Endometrial microvascular endothelial cells (primary cell): ENCODE results near the gene HYOU1. TPM values are rescaled to one million over a fixed set of nuclear protein-coding genes. Genes with fewer than 3 reads are reported as not detected.
"Not testable (repeated sequence)": the region's sequence is repeated elsewhere in the genome, so short reads cannot be mapped to it uniquely, and the experiment has no call there.

Experiments used
- in situ Hi-C: cut with HindIII; loops from 2 replicates; pipeline ENCODE4 v1.10.0; 2017; ENCODE audit warnings: low sequenced_read_pairs, low pct_unique_long_range_greater_than_20kb; ENCODE audit errors: inconsistent ontology term
- total RNA-seq: library from RNA; depleted of rRNA; stranded (reverse); fragments of >200 nt; gene quantifications from one replicate; pipeline ENCODE4 v1.2.3, GENCODE V29; 2015; ENCODE audit errors: inconsistent ontology term

Gene HYOU1
- total RNA-seq, 1 donor from 2014 or later = 138 TPM

DNA sequence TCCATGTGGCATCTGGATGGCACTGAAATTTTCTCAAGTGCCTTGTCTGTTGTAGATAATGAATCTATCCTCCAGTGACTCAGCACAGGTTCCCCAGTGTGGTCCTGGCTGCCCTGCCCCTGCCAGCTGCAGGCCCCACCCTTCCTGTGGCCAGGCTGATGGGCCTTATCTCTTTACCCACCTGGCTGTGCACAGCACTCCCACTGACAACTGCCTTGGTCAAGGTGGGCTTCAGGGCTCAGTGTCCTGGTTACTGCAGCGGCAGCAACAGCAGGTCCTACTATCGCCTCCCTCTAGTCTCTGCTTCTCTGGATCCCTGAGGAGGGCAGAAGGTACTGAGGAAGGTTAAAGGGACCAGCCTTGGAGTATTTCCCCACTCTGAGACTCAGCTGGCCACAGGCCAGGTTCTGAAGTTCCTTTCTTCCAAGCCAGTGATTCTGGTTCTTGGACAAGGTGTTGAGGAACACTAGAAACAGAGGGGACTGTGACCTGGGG lies 30.8 kb upstream of the HYOU1 start:
- in situ Hi-C loops = no loop called here

DNA sequence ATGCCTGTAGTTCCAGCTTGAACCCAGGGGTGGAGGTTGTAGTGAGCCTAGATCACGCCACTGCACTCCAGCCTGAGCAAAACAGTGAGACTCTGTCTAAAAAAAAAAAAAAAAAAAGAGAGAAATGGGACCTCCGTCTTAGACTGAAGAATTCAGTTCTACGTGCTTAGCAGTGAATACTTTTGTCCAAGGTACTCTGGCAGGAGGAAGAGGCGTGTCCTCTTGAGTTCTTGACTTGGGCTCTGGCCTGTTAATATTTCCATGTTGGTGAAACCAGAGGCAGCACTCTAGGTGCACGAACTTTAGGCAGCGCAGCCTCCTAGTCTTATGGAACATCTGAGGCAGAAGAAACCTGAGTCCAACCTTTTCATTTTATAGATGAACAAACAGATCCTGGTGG lies 30.1 kb upstream of the HYOU1 start:
- in situ Hi-C loops = no loop called here

DNA sequence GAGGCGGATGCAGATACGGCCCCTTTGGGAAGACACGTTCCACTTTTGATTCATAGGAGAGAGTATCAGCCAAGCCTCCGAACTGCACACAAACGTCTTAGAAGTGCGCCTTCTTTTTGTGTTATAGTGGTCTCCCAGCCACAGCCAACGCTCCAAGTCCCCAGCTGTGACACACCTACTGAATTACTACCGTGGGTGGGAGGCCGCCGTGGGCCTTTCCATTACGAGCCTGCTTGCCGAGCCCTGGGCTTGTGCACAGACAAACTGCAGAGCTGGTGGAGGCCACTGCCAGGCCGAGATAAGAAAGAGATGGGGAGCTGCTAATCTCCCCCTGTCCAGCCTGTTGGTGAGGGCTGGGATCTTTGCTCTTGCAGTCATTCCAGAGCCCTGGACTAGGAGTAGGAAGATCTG lies 28.4 kb upstream of the HYOU1 start:
- in situ Hi-C loops = no loop called here

DNA sequence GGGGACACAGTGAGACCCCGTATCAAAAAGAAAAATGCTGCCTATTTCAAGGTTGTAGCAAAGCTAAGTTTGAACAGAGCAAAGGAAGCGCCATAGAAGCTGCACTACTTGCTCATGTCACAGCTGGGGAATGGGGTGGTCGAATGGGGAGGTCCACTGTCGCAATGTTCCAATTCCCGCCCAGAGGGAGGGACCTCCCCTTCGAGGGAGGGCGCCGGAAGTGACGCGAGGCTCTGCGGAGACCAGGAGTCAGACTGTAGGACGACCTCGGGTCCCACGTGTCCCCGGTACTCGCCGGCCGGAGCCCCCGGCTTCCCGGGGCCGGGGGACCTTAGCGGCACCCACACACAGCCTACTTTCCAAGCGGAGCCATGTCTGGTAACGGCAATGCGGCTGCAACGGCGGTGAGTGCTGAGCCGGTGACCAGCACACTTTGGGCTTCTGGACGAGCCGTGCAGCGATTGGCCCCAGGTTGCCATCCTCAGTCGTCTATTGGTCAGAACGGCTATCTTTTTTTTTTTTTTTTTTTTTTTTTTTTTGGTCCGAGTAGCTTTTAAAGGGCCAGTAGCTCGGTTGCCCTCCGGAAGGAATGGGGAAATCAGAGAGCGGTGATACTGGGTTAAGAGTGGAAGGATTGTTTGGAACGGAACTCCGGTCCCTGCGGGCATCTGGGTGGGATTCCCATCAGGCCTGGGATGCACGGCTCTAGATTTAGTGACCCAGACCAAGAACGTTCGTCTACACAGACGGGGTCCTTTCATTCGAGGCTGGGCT lies 27.8 kb upstream of the HYOU1 start, which contains the start of gene HMBS:
Gene HMBS (plus strand): TSS at position 219 of the 774 bp plus-strand sequence. CDS start 153 bp downstream, at position 372.
- in situ Hi-C loops = no loop called here

DNA sequence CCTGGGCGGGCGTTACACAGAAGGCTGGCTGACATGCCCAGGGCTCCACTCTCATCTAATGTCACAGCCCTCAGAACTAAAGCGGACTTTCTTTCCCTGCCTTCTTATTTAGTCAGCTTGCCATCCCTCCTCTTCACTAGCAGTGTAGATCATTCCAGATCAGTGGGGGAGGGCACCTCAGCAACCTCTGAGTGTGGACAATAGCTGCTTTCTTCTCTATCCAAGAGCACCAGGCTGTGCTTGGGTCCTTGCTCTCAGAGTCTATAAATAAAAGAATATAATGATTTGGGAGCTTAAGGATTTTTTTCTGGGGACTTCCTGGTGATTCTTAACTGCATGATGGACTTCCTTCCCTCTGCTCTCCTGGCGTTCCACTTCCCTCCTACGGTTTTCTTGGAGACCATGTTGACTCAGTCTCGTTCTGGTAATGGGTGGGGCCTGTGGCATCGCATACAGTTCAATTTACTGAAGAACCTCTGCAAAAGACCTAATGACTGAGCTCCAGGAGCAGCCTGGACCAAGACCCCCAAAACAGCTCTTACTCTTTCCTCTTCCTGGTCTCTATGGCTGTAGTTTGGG lies 24.8 kb upstream of the HYOU1 start:
- in situ Hi-C loops = no loop called here

DNA sequence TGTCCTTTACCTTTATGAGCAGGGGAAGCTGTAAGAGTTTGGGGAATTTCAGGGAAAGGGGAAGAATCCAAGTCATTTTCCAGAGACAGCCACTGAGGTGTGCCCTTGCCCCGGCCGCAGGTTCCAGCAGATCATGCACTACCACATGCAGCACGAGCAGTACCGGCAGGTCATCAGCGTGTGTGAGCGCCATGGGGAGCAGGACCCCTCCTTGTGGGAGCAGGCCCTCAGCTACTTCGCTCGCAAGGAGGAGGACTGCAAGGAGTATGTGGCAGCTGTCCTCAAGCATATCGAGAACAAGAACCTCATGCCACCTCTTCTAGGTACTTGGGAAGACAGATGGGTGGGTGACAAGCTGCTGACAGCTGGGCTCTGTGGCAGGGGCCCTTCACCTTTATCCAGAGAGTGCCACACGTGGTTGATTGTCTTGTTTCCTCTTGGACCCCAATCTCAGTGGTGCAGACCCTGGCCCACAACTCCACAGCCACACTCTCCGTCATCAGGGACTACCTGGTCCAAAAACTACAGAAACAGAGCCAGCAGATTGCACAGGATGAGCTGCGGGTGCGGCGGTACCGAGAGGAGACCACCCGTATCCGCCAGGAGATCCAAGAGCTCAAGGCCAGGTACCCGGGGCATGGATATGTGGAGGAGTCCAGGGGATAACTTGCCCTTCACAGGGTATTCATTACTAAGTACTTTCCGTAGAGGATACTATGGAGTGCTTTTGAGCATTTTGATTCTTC lies 21.8 kb upstream of the HYOU1 start:
- in situ Hi-C loops = no loop called here

DNA sequence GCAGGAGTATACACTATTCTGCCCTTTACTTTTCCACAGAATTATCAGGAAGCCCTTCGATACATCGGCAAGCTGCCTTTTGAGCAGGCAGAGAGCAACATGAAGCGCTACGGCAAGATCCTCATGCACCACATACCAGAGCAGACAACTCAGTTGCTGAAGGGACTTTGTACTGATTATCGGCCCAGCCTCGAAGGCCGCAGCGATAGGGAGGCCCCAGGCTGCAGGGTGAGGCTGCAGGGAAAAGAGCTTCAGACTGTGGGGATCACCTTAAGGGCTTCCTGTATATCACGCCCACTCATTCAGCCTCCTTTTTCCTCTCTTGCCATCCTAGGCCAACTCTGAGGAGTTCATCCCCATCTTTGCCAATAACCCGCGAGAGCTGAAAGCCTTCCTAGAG lies 20.8 kb upstream of the HYOU1 start:
- in situ Hi-C loops = no loop called here

DNA sequence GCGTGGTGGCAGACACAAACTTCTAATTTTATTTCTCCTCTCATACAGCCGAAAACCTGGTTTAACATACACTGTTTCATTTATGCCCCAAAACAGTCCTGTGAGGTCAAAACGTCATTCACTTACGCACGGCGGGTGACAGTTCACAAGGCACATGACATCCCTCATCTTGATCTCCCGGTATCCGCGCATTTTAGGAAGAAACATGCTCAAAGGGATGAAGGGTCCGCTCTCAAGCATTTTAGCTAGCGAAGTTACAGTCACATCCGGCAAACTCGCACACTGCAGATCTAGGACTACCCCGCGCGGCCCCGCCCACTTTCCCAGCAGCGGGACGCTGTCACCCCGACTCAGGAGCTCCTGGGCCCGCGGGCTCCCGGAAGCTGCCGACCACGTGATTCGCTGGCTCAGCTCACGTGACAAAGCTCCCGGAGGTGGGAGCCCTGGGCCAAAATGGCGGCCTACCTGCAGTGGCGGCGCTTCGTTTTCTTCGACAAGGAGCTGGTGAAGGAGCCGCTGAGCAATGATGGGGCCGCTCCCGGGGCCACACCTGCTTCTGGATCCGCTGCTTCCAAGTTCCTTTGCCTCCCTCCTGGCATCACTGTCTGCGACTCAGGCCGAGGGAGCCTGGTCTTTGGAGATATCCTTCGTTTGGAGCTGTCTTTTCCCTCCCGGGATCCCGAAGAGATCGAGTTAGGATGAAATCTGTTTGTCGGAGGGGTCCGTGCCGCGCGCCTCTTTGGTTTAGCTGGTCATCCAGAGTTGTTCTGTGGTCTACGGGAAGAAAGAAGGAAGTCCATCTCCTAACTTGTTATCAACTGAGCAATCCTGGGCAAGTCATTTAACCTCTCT lies 10.6 kb upstream of the HYOU1 start, which contains the start of gene VPS11:
Gene VPS11 (plus strand): TSS at position 448 of the 852 bp plus-strand sequence. CDS start 6 bp downstream, at position 454.
- in situ Hi-C loops = no loop called here

DNA sequence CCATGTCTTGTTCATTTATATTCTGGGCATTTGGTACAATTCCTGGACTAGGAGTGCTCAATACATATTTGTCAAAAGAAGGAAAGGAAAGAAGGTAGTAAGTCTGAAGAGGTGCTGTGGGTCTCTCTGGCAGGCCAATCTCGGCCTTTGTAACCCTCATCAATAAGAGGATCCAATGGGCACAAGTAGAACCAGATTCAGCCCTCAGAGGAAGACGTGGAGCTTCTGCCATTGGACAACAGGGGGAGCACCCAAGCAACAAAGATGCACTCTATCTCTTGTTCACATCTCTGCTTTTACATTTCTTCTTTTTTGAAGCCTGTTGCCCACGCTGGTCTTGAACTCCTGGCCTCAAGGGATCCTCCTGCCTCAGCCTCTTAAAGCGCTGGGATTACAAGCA lies 8.4 kb upstream of the HYOU1 start:
- in situ Hi-C loops = no loop called here

DNA sequence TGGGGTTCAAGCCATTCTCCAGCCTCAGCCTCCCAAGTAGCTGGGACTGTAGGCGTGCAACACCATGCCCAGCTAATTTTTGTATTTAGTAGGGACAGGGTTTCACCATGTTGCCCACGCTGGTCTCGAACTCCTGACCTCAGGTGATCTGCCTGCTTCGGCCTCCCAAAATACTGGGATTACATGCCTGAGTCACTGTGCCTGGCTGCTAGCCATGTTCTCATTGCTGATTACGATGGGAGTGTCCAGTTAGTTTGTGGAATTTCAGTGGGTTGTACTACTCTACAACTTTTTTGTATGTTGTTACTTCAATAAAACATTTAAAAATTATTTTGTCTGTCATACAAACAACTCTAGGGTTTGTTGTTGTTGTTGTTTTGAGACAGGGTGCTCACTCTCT lies 5.8 kb upstream of the HYOU1 start:
- in situ Hi-C loops = no loop called here

DNA sequence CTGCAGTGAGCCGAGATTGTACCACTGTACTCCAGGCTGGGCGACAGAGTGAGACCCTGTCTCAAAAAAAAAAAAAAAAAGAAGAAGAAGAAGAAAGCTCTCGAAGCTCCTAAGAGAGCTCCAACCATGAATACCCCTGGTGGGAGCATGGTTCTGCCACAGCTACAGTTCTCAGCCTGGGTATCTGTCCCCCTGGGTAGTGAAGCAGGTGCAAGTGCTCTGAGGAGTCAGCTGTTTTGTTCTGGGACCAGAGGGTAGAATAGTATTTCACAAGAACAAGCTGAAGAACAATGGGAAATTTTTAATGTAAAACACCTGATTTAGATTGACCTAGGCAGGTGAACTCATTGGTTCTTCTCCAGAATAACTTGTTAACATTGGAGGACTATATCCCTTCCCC lies 4.3 kb upstream of the HYOU1 start:
- in situ Hi-C loops = no loop called here

DNA sequence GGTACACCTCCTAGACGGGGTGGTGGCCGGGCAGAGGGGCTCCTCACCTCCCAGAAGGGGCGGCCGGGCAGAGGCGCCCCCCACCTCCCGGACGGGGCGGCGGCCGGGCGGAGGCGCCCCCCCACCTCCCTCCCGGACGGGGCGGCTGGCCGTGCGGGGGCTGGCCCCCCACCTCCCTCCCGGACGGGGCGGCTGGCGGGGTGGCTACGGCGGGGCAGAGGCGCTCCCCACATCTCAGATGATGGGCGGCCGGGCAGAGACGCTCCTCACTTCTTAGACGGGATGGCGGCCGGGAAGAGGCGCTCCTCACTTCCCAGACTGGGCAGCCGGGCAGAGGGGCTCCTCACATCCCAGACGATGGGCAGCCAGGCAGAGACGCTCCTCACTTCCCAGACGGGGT lies 2.1 kb upstream of the HYOU1 start:
- in situ Hi-C loops = not testable (repeated sequence)

DNA sequence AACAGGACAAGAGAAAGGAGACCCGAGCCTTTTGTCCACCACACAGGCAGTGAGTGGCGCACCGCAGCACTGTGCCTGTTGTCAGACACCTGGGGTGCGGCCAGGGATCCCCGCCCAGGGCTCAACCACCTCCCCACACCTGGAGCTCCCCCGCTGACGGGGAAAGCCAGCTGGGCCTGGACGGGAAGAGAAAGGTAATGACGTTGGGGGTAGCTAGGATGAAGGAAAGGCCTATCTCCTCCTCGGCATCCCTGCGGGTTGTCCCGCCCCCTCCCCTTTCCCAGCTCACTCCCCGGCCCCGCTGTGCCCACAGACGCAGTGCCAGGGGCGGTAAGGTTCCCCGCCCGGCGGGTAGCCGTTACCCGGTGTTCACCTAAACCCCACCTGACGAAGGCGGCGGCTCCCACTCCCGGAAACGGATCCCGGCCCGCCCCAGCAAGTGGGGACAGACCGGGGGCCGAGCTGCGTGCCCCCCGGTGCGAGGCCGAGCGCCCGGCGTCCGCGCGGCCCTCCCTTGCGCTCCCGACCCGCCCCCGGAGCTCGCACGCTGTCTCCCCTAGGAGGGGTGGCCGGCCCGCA lies 495 bp downstream of the HYOU1 start:
- in situ Hi-C loops = no loop called here

DNA sequence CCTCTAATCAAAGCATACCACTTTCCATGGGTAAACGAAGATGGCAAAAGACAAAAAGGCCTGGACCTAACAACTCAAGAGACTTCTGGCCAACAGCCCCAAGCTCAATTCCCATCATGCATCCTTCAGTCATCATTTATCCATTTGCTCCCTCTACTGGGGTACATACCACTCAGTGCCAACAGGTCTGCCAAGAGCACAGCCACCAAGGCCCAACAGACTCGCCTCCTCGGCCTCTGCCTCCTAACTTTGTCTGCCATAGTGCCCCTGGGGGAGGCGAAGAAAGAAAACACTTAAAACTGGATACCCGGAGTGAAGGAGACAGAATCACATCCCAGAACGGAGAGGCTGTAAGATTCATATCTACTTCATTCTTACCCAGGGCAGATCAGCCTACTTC lies 1.1 kb downstream of the HYOU1 start:
- in situ Hi-C loops = no loop called here

DNA sequence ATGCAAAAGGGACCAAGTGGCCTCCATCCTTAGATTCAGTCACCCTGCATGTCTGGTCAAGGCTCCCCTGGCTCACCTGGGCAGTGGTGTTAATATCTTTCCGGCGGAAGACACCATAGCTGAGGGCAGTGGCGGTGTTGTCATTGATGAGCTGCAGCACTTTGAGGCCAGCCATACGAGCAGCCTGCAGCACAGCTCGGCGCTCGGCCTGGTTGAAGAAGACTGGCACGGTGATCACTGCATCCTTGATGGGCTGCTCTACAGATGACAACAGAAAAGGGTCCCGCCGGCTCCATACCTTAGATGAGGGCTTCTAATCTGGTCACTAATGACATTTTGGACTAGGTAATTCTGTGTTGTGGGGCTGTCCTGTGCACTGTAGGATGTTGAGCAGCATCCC lies 2.6 kb downstream of the HYOU1 start:
- in situ Hi-C loops = no loop called here

DNA sequence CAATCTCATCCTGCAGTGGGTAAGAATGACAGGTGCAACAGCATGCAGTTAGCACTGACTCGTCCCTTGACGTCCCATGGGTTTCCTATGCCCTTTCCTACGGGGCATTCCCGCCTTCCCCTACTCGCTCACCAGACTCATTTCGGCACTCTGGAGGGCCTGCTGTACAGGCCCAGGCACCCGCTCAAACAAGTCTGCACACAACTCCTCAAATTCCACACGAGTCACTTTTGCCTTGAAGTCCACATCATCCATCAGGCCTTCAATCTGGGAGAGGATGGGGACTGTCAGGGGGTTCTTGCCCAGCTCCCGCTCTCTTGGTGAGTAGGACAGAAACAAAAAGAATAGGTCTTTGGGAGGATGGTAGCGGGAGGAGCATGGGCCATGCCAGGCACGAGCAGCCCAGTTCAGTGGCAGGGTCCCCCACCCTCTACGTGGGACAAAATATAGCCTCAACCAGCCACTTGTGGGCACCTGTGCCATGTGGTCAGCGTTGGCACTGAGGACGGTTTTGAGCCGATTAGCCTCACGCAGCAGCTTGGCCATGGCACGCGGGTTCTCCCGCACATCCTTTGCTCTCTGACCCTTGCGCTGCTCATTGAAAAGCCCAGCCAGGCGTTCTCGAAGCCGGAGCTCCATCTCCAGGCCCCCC lies 4.7 kb downstream of the HYOU1 start:
- in situ Hi-C loops = no loop called here

DNA sequence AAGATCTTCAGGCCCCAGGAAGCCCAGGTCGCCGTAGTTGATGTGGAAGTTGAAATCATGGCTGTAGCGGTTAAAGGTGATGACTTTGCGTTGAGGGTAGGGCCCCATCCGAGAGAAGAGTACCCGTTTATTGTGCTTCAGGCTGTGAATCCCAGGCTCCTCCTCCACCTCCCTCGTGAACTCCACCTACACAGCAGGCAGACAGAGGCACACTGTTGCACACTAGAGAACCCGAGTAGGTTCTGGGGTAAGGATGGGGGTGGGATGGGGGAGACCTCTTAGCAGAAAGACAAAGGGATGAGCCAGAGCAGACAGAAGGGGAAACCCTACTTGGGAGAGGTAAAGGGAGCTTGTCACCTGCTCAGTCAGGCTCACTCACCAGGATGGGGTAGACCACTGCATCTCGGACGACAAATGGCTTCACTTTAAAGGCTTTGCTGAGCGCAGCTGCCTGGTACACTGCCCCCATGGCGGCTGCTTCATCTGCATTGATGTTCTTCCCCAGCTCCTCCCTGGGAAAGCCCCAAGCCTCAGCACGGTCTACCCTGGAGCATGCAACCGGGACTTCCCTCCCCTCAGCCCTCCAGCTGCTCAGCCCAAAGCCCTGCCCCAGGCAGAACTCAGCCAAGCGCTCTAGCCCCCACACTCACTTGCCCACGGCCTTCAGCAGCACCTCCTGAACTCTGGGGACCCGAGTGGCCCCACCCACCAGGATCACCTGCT lies 5.4 kb downstream of the HYOU1 start:
- in situ Hi-C loops = no loop called here
